Stimulated activated memory B cell treated with anti-CD40 and anti-IgM and Interleukin-4, amounts not matched to agents 10 μg/mL and 1 μg/mL and 100 μg/mL, for 72 hours (primary cell): ENCODE measurements around the gene CCSER1.
A peak's percentile ranks its signal among the peaks of the same experiment; 100 is the strongest.
"Not testable (repeated sequence)": the region's sequence is repeated elsewhere in the genome, so short reads cannot be mapped to it uniquely, and the experiment has no call there.

Experiments used
- ATAC-seq: fragments of 150-1000 bp; cut with Tn5 transposase; 2 replicates; pipeline ENCODE4 v1.10.0; 2021
- H3K27ac Mint-ChIP-seq: one replicate; pipeline ENCODE4 v1.8.0; 2022; ENCODE audit warnings: mild to moderate bottlenecking, mixed read lengths
- H3K27me3 Mint-ChIP-seq: one replicate; pipeline ENCODE4 v1.8.0; 2022; ENCODE audit warnings: mixed read lengths
- H3K36me3 Mint-ChIP-seq: one replicate; pipeline ENCODE4 v1.8.0; 2022; ENCODE audit warnings: mixed read lengths
- H3K4me1 Mint-ChIP-seq: one replicate; pipeline ENCODE4 v1.8.0; 2022; ENCODE audit warnings: mixed read lengths
- H3K4me3 Mint-ChIP-seq: one replicate; pipeline ENCODE4 v1.8.0; 2022; ENCODE audit warnings: mild to moderate bottlenecking, moderate library complexity, mixed read lengths
- H3K9me3 Mint-ChIP-seq: one replicate; pipeline ENCODE4 v1.8.0; 2022; ENCODE audit warnings: mixed read lengths

Gene CCSER1

GRCh38 chr4:91057871-91058270 is 930.7 kb downstream of the CCSER1 start:
- Mint-ChIP-seq H3K36me3 (peaks cover 10% of the 10 kb centered on the region), H3K9me3 (peaks cover 15% of the 10 kb centered on the region), H3K27ac (no peak overlapping the region), H3K4me3 (no peak overlapping the region), H3K4me1 (no peaks in the 10 kb centered on the region), H3K27me3 (no peaks in the 10 kb centered on the region)
- ATAC-seq, result no peak

GRCh38 chr4:91058345-91058744 is 931.2 kb downstream of the CCSER1 start:
- ATAC-seq, result no peak
- H3K9me3 Mint-ChIP-seq, result peaks cover 15% of the 10 kb centered on the region
- peaks cover 10% of the 10 kb centered on the region for H3K36me3 Mint-ChIP-seq
- no peaks in the 10 kb centered on the region for H3K27me3 Mint-ChIP-seq
- H3K4me1 Mint-ChIP-seq, result no peaks in the 10 kb centered on the region
- no peak overlapping the region for H3K27ac Mint-ChIP-seq
- H3K4me3 Mint-ChIP-seq, result no peak overlapping the region

- H3K9me3 Mint-ChIP-seq, result no peaks in the 10 kb centered on the region
These were observed 937.1 kb downstream of the CCSER1 start for GRCh38 chr4:91064157-91064853.

GRCh38 chr4:91065117-91065516 is 937.9 kb downstream of the CCSER1 start:
- Mint-ChIP-seq H3K36me3 (no peaks in the 10 kb centered on the region), H3K27ac (no peak overlapping the region), H3K9me3 (no peaks in the 10 kb centered on the region), H3K4me1 (no peaks in the 10 kb centered on the region), H3K27me3 (no peaks in the 10 kb centered on the region), H3K4me3 (no peak overlapping the region)
- no peak for ATAC-seq

More at GRCh38 chr4:91064157-91064853, 937.1 kb downstream of the CCSER1 start:
- no peaks in the 10 kb centered on the region for H3K27me3 Mint-ChIP-seq
- no peak for ATAC-seq
- H3K4me3 Mint-ChIP-seq, result no peak overlapping the region
- no peaks in the 10 kb centered on the region for H3K4me1 Mint-ChIP-seq
- H3K27ac Mint-ChIP-seq, result no peak overlapping the region
- no peaks in the 10 kb centered on the region for H3K36me3 Mint-ChIP-seq

GRCh38 chr4:91070736-91071135 is 943.5 kb downstream of the CCSER1 start:
- Mint-ChIP-seq H3K36me3 (no peaks in the 10 kb centered on the region), H3K4me3 (no peak overlapping the region)

GRCh38 chr4:91076147-91076546 is 949.0 kb downstream of the CCSER1 start:
- Mint-ChIP-seq H3K36me3 (peaks cover 5% of the 10 kb centered on the region), H3K27ac (no peak overlapping the region), H3K9me3 (peaks cover 13% of the 10 kb centered on the region), H3K27me3 (no peaks in the 10 kb centered on the region), H3K4me1 (no peaks in the 10 kb centered on the region), H3K4me3 (no peak overlapping the region)
- no peak for ATAC-seq

More at GRCh38 chr4:91070736-91071135, 943.5 kb downstream of the CCSER1 start:
- Mint-ChIP-seq H3K27me3 (no peaks in the 10 kb centered on the region), H3K27ac (no peak overlapping the region), H3K9me3 (no peaks in the 10 kb centered on the region), H3K4me1 (no peaks in the 10 kb centered on the region)
- no peak for ATAC-seq

- no peak overlapping the region for H3K27ac Mint-ChIP-seq
- no peaks in the 10 kb centered on the region for H3K9me3 Mint-ChIP-seq
- H3K36me3 Mint-ChIP-seq, result no peaks in the 10 kb centered on the region
- H3K4me1 Mint-ChIP-seq, result peaks cover 9% of the 10 kb centered on the region
- H3K4me3 Mint-ChIP-seq, result no peak overlapping the region
- H3K27me3 Mint-ChIP-seq, result no peaks in the 10 kb centered on the region
- ATAC-seq, result no peak
These were observed 958.8 kb downstream of the CCSER1 start for GRCh38 chr4:91085961-91086360.

GRCh38 chr4:91087743-91088142 is 960.5 kb downstream of the CCSER1 start:
- H3K36me3 Mint-ChIP-seq, result no peaks in the 10 kb centered on the region
- no peak overlapping the region for H3K27ac Mint-ChIP-seq
- H3K27me3 Mint-ChIP-seq, result no peaks in the 10 kb centered on the region
- H3K9me3 Mint-ChIP-seq, result no peaks in the 10 kb centered on the region
- H3K4me3 Mint-ChIP-seq, result no peak overlapping the region
- ATAC-seq, result no peak
- peaks cover 9% of the 10 kb centered on the region for H3K4me1 Mint-ChIP-seq

- H3K4me3 Mint-ChIP-seq, result no peak overlapping the region
- peaks cover 9% of the 10 kb centered on the region for H3K4me1 Mint-ChIP-seq
- no peaks in the 10 kb centered on the region for H3K36me3 Mint-ChIP-seq
- peak overlapping the region; percentile 26 for H3K27ac Mint-ChIP-seq
- no peak for ATAC-seq
- no peaks in the 10 kb centered on the region for H3K9me3 Mint-ChIP-seq
- no peaks in the 10 kb centered on the region for H3K27me3 Mint-ChIP-seq
These were observed 962.0 kb downstream of the CCSER1 start for GRCh38 chr4:91089178-91089577.

- Mint-ChIP-seq H3K27me3 (no peaks in the 10 kb centered on the region), H3K4me1 (peaks cover 9% of the 10 kb centered on the region), H3K4me3 (no peak overlapping the region), H3K27ac (no peak overlapping the region), H3K36me3 (peaks cover 6% of the 10 kb centered on the region), H3K9me3 (peaks cover 6% of the 10 kb centered on the region)
- ATAC-seq, result no peak
These were observed 965.3 kb downstream of the CCSER1 start for GRCh38 chr4:91092398-91092980.

- H3K4me1 Mint-ChIP-seq, H3K36me3 Mint-ChIP-seq, H3K27me3 Mint-ChIP-seq, H3K9me3 Mint-ChIP-seq, H3K27ac Mint-ChIP-seq, ATAC-seq, H3K4me3 Mint-ChIP-seq: not testable (repeated sequence)
These were observed 967.0 kb downstream of the CCSER1 start for GRCh38 chr4:91094220-91094619.

- no peak overlapping the region for H3K4me3 Mint-ChIP-seq
- peaks cover 6% of the 10 kb centered on the region for H3K36me3 Mint-ChIP-seq
- no peak for ATAC-seq
- no peaks in the 10 kb centered on the region for H3K4me1 Mint-ChIP-seq
- H3K27me3 Mint-ChIP-seq, result no peaks in the 10 kb centered on the region
- no peak overlapping the region for H3K27ac Mint-ChIP-seq
- H3K9me3 Mint-ChIP-seq, result peaks cover 12% of the 10 kb centered on the region
These were observed 972.5 kb downstream of the CCSER1 start for GRCh38 chr4:91099666-91100065.

- Mint-ChIP-seq H3K27me3 (no peaks in the 10 kb centered on the region), H3K27ac (no peak overlapping the region), H3K9me3 (peaks cover 6% of the 10 kb centered on the region), H3K4me1 (no peaks in the 10 kb centered on the region), H3K4me3 (no peak overlapping the region), H3K36me3 (no peaks in the 10 kb centered on the region)
- ATAC-seq, result no peak
These were observed 981.6 kb downstream of the CCSER1 start for GRCh38 chr4:91108751-91109150.

- H3K9me3 Mint-ChIP-seq, result no peaks in the 10 kb centered on the region
- no peaks in the 10 kb centered on the region for H3K4me1 Mint-ChIP-seq
- no peak for ATAC-seq
- H3K27ac Mint-ChIP-seq, result no peak overlapping the region
- H3K4me3 Mint-ChIP-seq, result no peak overlapping the region
- no peaks in the 10 kb centered on the region for H3K27me3 Mint-ChIP-seq
- H3K36me3 Mint-ChIP-seq, result no peaks in the 10 kb centered on the region
These were observed 984.4 kb downstream of the CCSER1 start for GRCh38 chr4:91111556-91111955.

GRCh38 chr4:91113130-91113706 is 986.0 kb downstream of the CCSER1 start:
- no peak for ATAC-seq
- Mint-ChIP-seq H3K4me3 (no peak overlapping the region), H3K4me1 (no peaks in the 10 kb centered on the region), H3K27me3 (no peaks in the 10 kb centered on the region), H3K36me3 (no peaks in the 10 kb centered on the region), H3K27ac (no peak overlapping the region), H3K9me3 (no peaks in the 10 kb centered on the region)

GRCh38 chr4:91114386-91114785 is 987.2 kb downstream of the CCSER1 start:
- H3K27me3 Mint-ChIP-seq, result no peaks in the 10 kb centered on the region
- H3K9me3 Mint-ChIP-seq, result no peaks in the 10 kb centered on the region
- no peak overlapping the region for H3K27ac Mint-ChIP-seq
- H3K4me1 Mint-ChIP-seq, result no peaks in the 10 kb centered on the region
- no peak for ATAC-seq
- H3K4me3 Mint-ChIP-seq, result no peak overlapping the region
- no peaks in the 10 kb centered on the region for H3K36me3 Mint-ChIP-seq
